Femur (tissue), 1 donor: ENCODE measurements around the gene SC5D.

Source experiments
- DNase-seq: peaks from one replicate; pipeline ENCODE4 v3.0.0-alpha.2; 2017

SC5D gene

GRCh38 chr11:121292495-121293287 is at the start of gene SC5D:
Gene SC5D, plus strand, starts transcription at chr11:121292771. Its CDS starts 10,605 bp downstream, at chr11:121303376.
- peak; percentile 96 for DNase-seq

- no peak for DNase-seq
Observed at GRCh38 chr11:121244884-121245283, 47.7 kb upstream of the SC5D start.

GRCh38 chr11:121246021-121246768 is 46.4 kb upstream of the SC5D start:
- no peak for DNase-seq

- DNase-seq: no peak
Observed at GRCh38 chr11:121246769-121247035, 45.9 kb upstream of the SC5D start.

GRCh38 chr11:121248496-121248895 is 44.1 kb upstream of the SC5D start:
- no peak for DNase-seq

- DNase-seq: no peak
Observed at GRCh38 chr11:121249039-121249663, 43.4 kb upstream of the SC5D start.

GRCh38 chr11:121250843-121251242 is 41.7 kb upstream of the SC5D start:
- DNase-seq: no peak

- no peak for DNase-seq
Observed at GRCh38 chr11:121253951-121254350, 38.6 kb upstream of the SC5D start.

- DNase-seq: no peak
Observed at GRCh38 chr11:121254756-121255155, 37.8 kb upstream of the SC5D start.

- no peak for DNase-seq
Observed at GRCh38 chr11:121255473-121256125, 37.0 kb upstream of the SC5D start.

GRCh38 chr11:121257289-121257688 is 35.3 kb upstream of the SC5D start:
- no peak for DNase-seq

GRCh38 chr11:121257976-121258375 is 34.6 kb upstream of the SC5D start:
- no peak for DNase-seq

GRCh38 chr11:121265586-121265985 is 27.0 kb upstream of the SC5D start:
- DNase-seq: no peak

GRCh38 chr11:121268581-121268980 is 24.0 kb upstream of the SC5D start:
- no peak for DNase-seq

- no peak for DNase-seq
Observed at GRCh38 chr11:121270001-121270678, 22.4 kb upstream of the SC5D start.

GRCh38 chr11:121274332-121274991 is 18.1 kb upstream of the SC5D start:
- DNase-seq: no peak

GRCh38 chr11:121281698-121282097 is 10.9 kb upstream of the SC5D start:
- DNase-seq: no peak

- DNase-seq: no peak
Observed at GRCh38 chr11:121282386-121282785, 10.2 kb upstream of the SC5D start.

- DNase-seq: no peak
Observed at GRCh38 chr11:121282886-121283502, 9.6 kb upstream of the SC5D start.

GRCh38 chr11:121291319-121291718 is 1.3 kb upstream of the SC5D start:
- no peak for DNase-seq

- no peak for DNase-seq
Observed at GRCh38 chr11:121291896-121292494, 576 bp upstream of the SC5D start.

- DNase-seq: no peak
Observed at GRCh38 chr11:121293288-121293594, 670 bp downstream of the SC5D start.
